Muscle layer of colon (tissue), 2 donors: ENCODE results near the gene XRCC1.
"Not testable (repeated sequence)": the region's sequence is repeated elsewhere in the genome, so short reads cannot be mapped to it uniquely, and the experiment has no call there.

ENCODE experiments used
- H3K27ac ChIP-seq: one replicate; pipeline ENCODE4 v1.7.0; 2013; ENCODE audit warnings: low read depth, mild to moderate bottlenecking, low read length, moderate library complexity
- H3K27me3 ChIP-seq, 2 donors: one replicate each; pipeline ENCODE4 v1.7.0; 2013; ENCODE audit warnings: low read length in 2 of 2, mild to moderate bottlenecking in 2 of 2; ENCODE audit not compliant: insufficient read depth in 2 of 2, control insufficient read depth in 1 of 2
- H3K36me3 ChIP-seq: one replicate; pipeline ENCODE4 v1.7.0; 2013; ENCODE audit warnings: mild to moderate bottlenecking, low read length; ENCODE audit not compliant: insufficient read depth
- H3K4me1 ChIP-seq: one replicate; pipeline ENCODE4 v1.7.0; 2013; ENCODE audit warnings: mild to moderate bottlenecking, low read length; ENCODE audit not compliant: insufficient read depth
- H3K4me3 ChIP-seq, 2 donors: one replicate each; pipeline ENCODE4 v1.7.0; 2013; ENCODE audit warnings: low read length in 2 of 2, low read depth in 1 of 2, mild to moderate bottlenecking in 1 of 2, moderate library complexity in 1 of 2
- H3K9ac ChIP-seq: one replicate; pipeline ENCODE4 v1.7.0; 2013; ENCODE audit warnings: low read length
- H3K9me3 ChIP-seq: one replicate; pipeline ENCODE4 v1.7.0; 2013; ENCODE audit warnings: mild to moderate bottlenecking, low read length
- donor health status: abdominal sarcoma.
- donor health status: Adenocarcinoma of cecum.

XRCC1 gene

DNA sequence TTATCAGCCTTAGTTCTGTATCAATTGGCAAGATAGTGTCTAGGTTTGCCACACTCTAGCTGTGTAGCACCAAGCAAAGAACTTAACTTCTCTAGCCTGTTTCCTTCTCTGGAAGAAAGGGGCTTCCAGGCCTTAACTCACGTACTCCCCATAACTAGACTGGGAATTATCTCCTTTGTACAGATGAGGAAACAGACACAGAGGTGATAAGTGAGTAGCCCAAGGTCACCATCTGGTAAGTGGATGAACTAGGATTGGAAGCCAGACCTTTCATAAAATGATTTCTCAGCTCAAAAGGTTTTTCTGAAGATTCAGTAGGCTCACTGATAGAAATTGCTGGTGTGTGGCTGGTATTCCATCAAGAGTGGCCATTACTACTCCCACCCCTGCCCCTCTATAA lies 41.0 kb upstream of the XRCC1 start:
- no peak overlapping the region for H3K4me3 ChIP-seq
- no peak overlapping the region for H3K27ac ChIP-seq
- H3K27me3 ChIP-seq, result no peaks in the 10 kb centered on the region
- no peaks in the 10 kb centered on the region for H3K9me3 ChIP-seq
- no peak overlapping the region for H3K9ac ChIP-seq
- peaks cover 23% of the 10 kb centered on the region for H3K36me3 ChIP-seq
- peaks cover 18% of the 10 kb centered on the region for H3K4me1 ChIP-seq

GRCh38 chr19:43612374-43612773 lies 37.0 kb upstream of the XRCC1 start:
- no peak overlapping the region for H3K9ac ChIP-seq
- H3K9me3 ChIP-seq, result no peaks in the 10 kb centered on the region
- no peaks in the 10 kb centered on the region for H3K4me1 ChIP-seq
- no peaks in the 10 kb centered on the region for H3K27me3 ChIP-seq
- H3K4me3 ChIP-seq, result no peak overlapping the region
- H3K27ac ChIP-seq, result no peak overlapping the region
- peaks cover 27% of the 10 kb centered on the region for H3K36me3 ChIP-seq

DNA sequence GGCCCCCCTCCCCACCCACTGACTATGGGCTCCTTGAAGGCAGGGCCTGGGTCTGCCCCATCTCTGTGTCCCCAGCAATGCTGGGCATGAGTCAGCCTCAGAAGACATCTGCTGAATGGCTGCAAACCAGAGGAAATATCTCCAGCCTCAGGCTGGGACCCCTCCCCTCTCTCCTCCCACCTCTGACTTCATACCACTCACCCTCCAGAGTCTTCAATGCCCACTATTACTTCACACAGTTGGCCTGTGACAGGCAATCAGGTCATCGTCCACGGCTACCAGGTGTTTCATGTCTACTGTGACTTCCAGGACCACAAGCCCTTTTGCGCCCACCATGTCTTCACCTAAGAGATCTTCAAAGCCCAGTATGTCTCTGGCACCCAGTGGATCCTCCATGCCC lies 36.5 kb upstream of the XRCC1 start, which contains the start of gene SRRM5:
TSS of gene SRRM5 (plus strand) at position 301 of the 400 bp plus-strand sequence. CDS start at position 335, 34 bp downstream.
- H3K4me3 ChIP-seq, result no peak within 1 kb of the TSS
- no peak within 1 kb of the TSS for H3K27ac ChIP-seq
- H3K4me1 ChIP-seq, result no peaks in the 10 kb centered on the region
- H3K9ac ChIP-seq, result no peak within 1 kb of the TSS
- no peaks in the 10 kb centered on the region for H3K27me3 ChIP-seq
- peaks cover 33% of the 10 kb centered on the region for H3K36me3 ChIP-seq
- H3K9me3 ChIP-seq, result no peaks in the 10 kb centered on the region

GRCh38 chr19:43610493-43610892 lies 35.2 kb upstream of the XRCC1 start:
- Histone ChIP-seq H3K9me3 (no peaks in the 10 kb centered on the region), H3K36me3 (peaks cover 43% of the 10 kb centered on the region), H3K9ac (no peak overlapping the region), H3K4me1 (no peaks in the 10 kb centered on the region), H3K4me3 (no peak overlapping the region), H3K27ac (no peak overlapping the region), H3K27me3 (no peaks in the 10 kb centered on the region)

- Histone ChIP-seq H3K27me3 (no peaks in the 10 kb centered on the region), H3K4me3 (no peak overlapping the region), H3K36me3 (peaks cover 43% of the 10 kb centered on the region), H3K9ac (no peak overlapping the region), H3K9me3 (no peaks in the 10 kb centered on the region), H3K27ac (no peak overlapping the region), H3K4me1 (no peaks in the 10 kb centered on the region)
These were observed 34.5 kb upstream of the XRCC1 start for GRCh38 chr19:43609872-43610271.

GRCh38 chr19:43607238-43608205 lies 32.2 kb upstream of the XRCC1 start:
- H3K9ac ChIP-seq, result no peak overlapping the region

GRCh38 chr19:43606569-43607229 lies 31.4 kb upstream of the XRCC1 start:
- Histone ChIP-seq H3K9ac (no peak overlapping the region), H3K4me1 (no peaks in the 10 kb centered on the region), H3K27ac (no peak overlapping the region), H3K4me3 (no peak overlapping the region), H3K27me3 (no peaks in the 10 kb centered on the region), H3K36me3 (peaks cover 22% of the 10 kb centered on the region), H3K9me3 (no peaks in the 10 kb centered on the region)

More at GRCh38 chr19:43607238-43608205, 32.2 kb upstream of the XRCC1 start:
- H3K27ac ChIP-seq, result no peak overlapping the region
- no peak overlapping the region for H3K4me3 ChIP-seq
- H3K27me3 ChIP-seq, result no peaks in the 10 kb centered on the region
- H3K4me1 ChIP-seq, result no peaks in the 10 kb centered on the region
- H3K9me3 ChIP-seq, result no peaks in the 10 kb centered on the region
- H3K36me3 ChIP-seq, result peaks cover 29% of the 10 kb centered on the region

DNA sequence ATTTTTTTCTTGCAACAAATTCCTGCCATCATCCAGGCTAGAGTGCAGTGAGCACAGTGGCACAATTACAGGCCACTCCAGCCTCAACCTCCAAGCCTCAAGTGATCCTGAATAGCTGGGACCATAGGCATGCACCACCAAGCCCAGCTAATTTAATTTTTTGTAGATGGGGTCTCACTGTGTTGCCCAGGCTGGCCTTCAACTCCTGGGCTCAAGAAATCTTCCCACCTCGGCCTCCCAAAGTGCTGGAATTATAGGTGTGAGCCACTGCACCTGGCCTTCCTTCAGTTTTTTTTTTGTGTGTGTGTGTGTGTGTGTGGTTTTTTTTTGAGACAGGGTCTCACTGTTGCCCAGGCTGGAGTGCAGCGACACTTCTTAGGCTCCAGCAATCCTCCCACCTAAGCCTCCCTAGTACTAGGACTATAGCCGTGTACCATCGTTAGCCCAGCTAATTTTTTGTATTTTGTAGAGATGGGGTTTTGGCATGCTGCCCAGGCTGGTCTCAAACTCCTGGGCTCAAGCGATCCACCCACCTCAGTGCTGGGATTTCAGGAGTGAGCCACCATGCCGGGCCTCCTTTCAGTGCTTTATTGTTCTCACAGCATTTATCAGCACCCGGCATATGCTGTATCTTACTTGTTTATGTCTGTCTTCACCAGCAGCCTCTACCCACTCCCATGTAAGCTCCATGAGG lies 30.7 kb upstream of the XRCC1 start:
- H3K36me3 ChIP-seq, result peaks cover 24% of the 10 kb centered on the region
- H3K9me3 ChIP-seq, result no peaks in the 10 kb centered on the region
- no peaks in the 10 kb centered on the region for H3K4me1 ChIP-seq
- no peak overlapping the region for H3K27ac ChIP-seq
- no peak overlapping the region for H3K9ac ChIP-seq
- no peak overlapping the region for H3K4me3 ChIP-seq
- H3K27me3 ChIP-seq, result no peaks in the 10 kb centered on the region

DNA sequence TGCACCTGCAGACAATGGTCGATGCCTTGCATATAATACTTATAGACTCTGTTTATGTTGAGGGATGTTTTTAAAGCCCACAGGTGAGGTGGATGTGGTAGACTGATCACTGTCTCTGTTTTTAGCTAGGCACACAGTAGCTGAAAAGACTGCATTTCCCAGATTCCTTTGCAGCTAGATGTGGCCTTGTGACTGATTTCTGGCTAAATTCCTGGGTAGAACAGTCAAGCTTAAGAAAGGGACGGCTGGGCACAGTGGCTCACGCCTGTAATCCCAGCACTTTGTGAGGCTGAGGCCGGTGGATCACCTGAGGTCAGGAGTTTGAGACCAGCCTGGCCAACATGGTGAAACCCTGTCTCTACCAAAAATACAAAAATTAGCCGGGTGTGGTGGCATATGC lies 25.0 kb upstream of the XRCC1 start:
- not testable (repeated sequence) for H3K9me3 ChIP-seq, H3K27me3 ChIP-seq, H3K9ac ChIP-seq, H3K27ac ChIP-seq, H3K4me3 ChIP-seq
- H3K4me1 ChIP-seq, result peaks cover 16% of the 10 kb centered on the region
- peaks cover 13% of the 10 kb centered on the region for H3K36me3 ChIP-seq

DNA sequence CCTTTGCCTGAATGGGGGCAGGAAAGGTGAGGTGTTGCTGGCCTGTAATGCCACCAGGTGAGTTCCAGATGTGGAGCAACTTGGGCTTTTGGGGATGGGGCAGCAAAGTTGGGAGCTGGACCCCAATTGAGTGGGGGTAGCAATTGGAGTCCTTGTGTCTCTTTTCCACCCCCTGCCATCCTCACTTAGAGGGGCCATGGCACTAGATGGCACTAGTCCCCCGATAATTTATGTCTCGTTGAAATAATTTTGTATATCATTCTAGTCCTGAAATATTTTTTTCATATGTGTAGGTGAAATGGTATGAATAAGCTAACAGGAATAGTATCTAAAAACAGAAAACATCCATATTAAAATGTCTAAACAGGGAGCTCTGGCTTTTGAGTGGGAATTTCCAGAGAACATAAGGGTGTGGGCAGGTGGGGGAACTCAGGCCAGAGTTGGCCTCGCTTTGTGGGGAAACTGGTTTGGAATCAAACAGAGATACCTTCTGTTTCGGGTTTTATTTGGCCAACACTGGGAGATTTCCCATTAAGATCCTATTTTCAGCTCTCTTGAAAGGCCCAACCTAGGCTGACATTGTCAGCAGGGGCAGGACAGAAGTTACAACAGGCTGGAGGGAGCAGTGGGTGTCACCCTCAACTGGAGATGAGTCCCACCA lies 24.4 kb upstream of the XRCC1 start:
- Histone ChIP-seq H3K9me3 (no peaks in the 10 kb centered on the region), H3K36me3 (peaks cover 13% of the 10 kb centered on the region), H3K27ac (no peak overlapping the region), H3K4me1 (peaks cover 17% of the 10 kb centered on the region), H3K9ac (no peak overlapping the region), H3K4me3 (no peak overlapping the region), H3K27me3 (no peaks in the 10 kb centered on the region)
